ENCODE data around the gene CCDC57. TPM values are rescaled to one million over a fixed set of nuclear protein-coding genes. Genes with fewer than 3 reads are reported as not detected.

The CCDC57 gene
- total and polyA plus RNA-seq, 2 of the 4 experiments (the other 2 are of a cell fraction): 7.3 to 31.3 TPM

- TF ChIP-seq ELK1 (IDR thresholded peaks at IDR 0.05; ENCODE audit: borderline replicate concordance, low read depth, low read length) (no peak), RAD21 (IDR thresholded peaks at IDR 0.05; ENCODE audit: low read length) (no peak), RCOR1 (IDR thresholded peaks at IDR 0.05; ENCODE audit: insufficient replicate concordance, low read length) (no peak), FOS (IDR thresholded peaks at IDR 0.05; ENCODE audit: low read depth, low read length) (no peak)
Measured at GRCh38 chr17:82096709-82097183, 115.9 kb downstream of the CCDC57 start (continued).

Measured in IMR-90 (cell line).